Natural killer cell treated with Interleukin-12 subunit alpha and Interleukin-12 subunit beta and Interleukin-15 and Interleukin-18, amount 100 ng/mL, for 72 hours (primary cell): Measurements from ENCODE around the gene COPS9. TPM values are rescaled to one million over a fixed set of nuclear protein-coding genes. Genes with fewer than 3 reads are reported as not detected.

Source experiments
- ATAC-seq, 2 donors: fragments of 150-1000 bp; cut with Tn5 transposase in 1 of 2; sonication (Bioruptor Pico), chemical (Tn5 transposase) in 1 of 2; 2 replicates each; pipeline ENCODE4 v1.10.0; 2021
- DNase-seq: peaks from one replicate; pipeline ENCODE4 v3.0.0; 2022; ENCODE audit warnings: low spot score
- H3K27ac Mint-ChIP-seq, 2 donors: 1 replicate in 1 of 2; 2 replicates in 1 of 2; pipeline ENCODE4 v1.8.0; 2022; ENCODE audit warnings: mixed read lengths in 2 of 2, mild to moderate bottlenecking in 1 of 2, moderate library complexity in 1 of 2
- H3K27me3 Mint-ChIP-seq, 2 donors: 1 replicate in 1 of 2; 2 replicates in 1 of 2; pipeline ENCODE4 v1.8.0; 2022; ENCODE audit warnings: mixed read lengths in 2 of 2
- H3K36me3 Mint-ChIP-seq: one replicate; pipeline ENCODE4 v1.8.0; 2022; ENCODE audit warnings: mixed read lengths
- H3K4me1 Mint-ChIP-seq, 2 donors: 1 replicate in 1 of 2; 2 replicates in 1 of 2; pipeline ENCODE4 v1.8.0; 2022; ENCODE audit warnings: low read depth in 2 of 2, mixed read lengths in 2 of 2, mild to moderate bottlenecking in 1 of 2
- H3K4me3 Mint-ChIP-seq: one replicate; pipeline ENCODE4 v1.8.0; 2022; ENCODE audit warnings: mixed read lengths
- H3K9me3 Mint-ChIP-seq: 2 replicates; pipeline ENCODE4 v1.8.0; 2022; ENCODE audit warnings: mixed read lengths
- total RNA-seq, 2 donors: library from RNA; stranded (reverse); gene quantifications; one replicate each; pipeline ENCODE4 v1.2.3, GENCODE V29; 2022

COPS9 gene
- total RNA-seq, 2 donors from 2014 or later = 117 to 131 TPM

- H3K27me3 Mint-ChIP-seq = peaks cover 0 to 4% of the 10 kb centered on the region in 2 donors
- DNase-seq (no peak), ATAC-seq (no peak)
- H3K4me1 Mint-ChIP-seq = peaks cover 15 to 20% of the 10 kb centered on the region in 2 donors
- peaks cover 6% of the 10 kb centered on the region for H3K36me3 Mint-ChIP-seq
- H3K4me3 Mint-ChIP-seq = no peak overlapping the region
- H3K27ac Mint-ChIP-seq = no peak overlapping the region
- H3K9me3 Mint-ChIP-seq = no peaks in the 10 kb centered on the region
Measured at GRCh38 chr2:240139666-240140393, 3.7 kb upstream of the COPS9 start.

DNA sequence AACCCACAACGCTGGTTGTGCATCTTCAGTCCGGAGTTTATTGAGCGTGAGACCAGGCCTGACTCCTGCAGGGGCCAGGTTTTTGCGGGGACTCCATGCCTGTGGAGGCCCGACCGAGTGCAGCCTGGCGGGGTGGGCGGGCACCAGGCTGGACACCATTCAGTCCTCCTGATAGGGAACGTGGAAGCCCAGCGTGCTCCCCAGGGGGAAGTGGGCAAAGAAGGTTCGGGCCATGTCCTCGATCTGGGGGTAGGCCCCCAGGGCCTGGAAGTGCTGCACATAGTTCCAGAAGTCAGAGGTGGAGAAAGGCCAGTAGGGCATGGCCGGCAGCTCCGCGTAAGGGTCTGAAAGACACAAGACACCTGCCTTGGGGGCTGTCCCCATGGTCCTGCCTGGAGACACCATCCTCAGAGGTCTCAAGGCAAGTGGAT, 2.9 kb upstream of the COPS9 start:
- Mint-ChIP-seq H3K4me3 (no peak overlapping the region), H3K27me3 (peaks cover 0 to 4% of the 10 kb centered on the region in 2 donors), H3K4me1 (peaks cover 23 to 28% of the 10 kb centered on the region in 2 donors), H3K27ac (no peak overlapping the region), H3K36me3 (peaks cover 6% of the 10 kb centered on the region), H3K9me3 (no peaks in the 10 kb centered on the region)
- DNase-seq (no peak), ATAC-seq (no peak)

- peaks cover 23 to 29% of the 10 kb centered on the region in 2 donors for H3K4me1 Mint-ChIP-seq
- DNase-seq = no peak
- peaks cover 0 to 4% of the 10 kb centered on the region in 2 donors for H3K27me3 Mint-ChIP-seq
- no peak overlapping the region for H3K4me3 Mint-ChIP-seq
- H3K36me3 Mint-ChIP-seq = peaks cover 6% of the 10 kb centered on the region
- ATAC-seq = no peak
- H3K27ac Mint-ChIP-seq = no peak overlapping the region
- no peaks in the 10 kb centered on the region for H3K9me3 Mint-ChIP-seq
Measured at GRCh38 chr2:240138254-240138984, 2.3 kb upstream of the COPS9 start.

GRCh38 chr2:240137596-240138253, 1.6 kb upstream of the COPS9 start:
- peak overlapping the region; percentile 99 for H3K4me3 Mint-ChIP-seq
- no peaks in the 10 kb centered on the region for H3K9me3 Mint-ChIP-seq
- DNase-seq = no peak
- peak overlapping the region in 1 of 2 donors; percentile 87 for H3K27ac Mint-ChIP-seq
- H3K4me1 Mint-ChIP-seq = peaks cover 23 to 29% of the 10 kb centered on the region in 2 donors
- H3K36me3 Mint-ChIP-seq = peaks cover 6% of the 10 kb centered on the region
- H3K27me3 Mint-ChIP-seq = peaks cover 0 to 4% of the 10 kb centered on the region in 2 donors
- ATAC-seq = no peak

DNA sequence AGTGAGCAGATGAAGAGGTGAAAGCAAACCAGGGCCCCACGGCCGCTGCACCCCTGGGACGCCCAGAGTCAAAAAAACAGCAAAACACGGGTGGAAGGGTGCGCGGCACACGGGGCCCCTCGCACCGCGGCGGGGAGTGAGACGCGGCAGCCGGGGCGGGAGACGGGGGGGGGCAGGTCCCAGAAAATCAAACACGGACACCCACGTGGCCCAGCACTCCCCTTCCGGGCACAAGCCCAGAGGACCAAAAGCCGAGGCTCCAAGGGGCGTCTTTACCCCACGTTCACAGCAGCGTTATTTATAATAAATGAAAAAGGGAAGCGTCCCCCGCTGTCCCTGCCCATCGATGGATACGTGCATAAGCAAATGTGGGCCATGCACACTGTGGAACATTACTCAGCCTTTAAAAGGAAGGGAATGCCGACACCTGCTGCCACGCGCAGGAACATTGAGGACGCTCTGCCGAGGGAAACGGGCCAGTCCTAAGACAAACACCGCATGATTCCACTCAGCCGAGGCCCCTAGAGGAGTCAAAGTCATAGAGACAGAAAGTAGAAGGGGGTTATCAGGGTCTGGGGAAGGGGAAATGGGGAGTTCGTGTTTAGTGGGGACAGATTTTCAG, 677 bp upstream of the COPS9 start:
- peaks cover 0 to 4% of the 10 kb centered on the region in 2 donors for H3K27me3 Mint-ChIP-seq
- H3K9me3 Mint-ChIP-seq = no peaks in the 10 kb centered on the region
- peaks cover 23 to 32% of the 10 kb centered on the region in 2 donors for H3K4me1 Mint-ChIP-seq
- H3K4me3 Mint-ChIP-seq = peak overlapping the region; percentile 99
- H3K27ac Mint-ChIP-seq = peak overlapping the region; percentile 84 to 87
- ATAC-seq = peak; percentile 22 to 29
- DNase-seq = no peak
- H3K36me3 Mint-ChIP-seq = peaks cover 6% of the 10 kb centered on the region

- Mint-ChIP-seq H3K4me3 (peak overlapping the region; percentile 99), H3K36me3 (peaks cover 12% of the 10 kb centered on the region), H3K27me3 (peaks cover 0 to 4% of the 10 kb centered on the region in 2 donors), H3K4me1 (peaks cover 23 to 32% of the 10 kb centered on the region in 2 donors), H3K9me3 (no peaks in the 10 kb centered on the region), H3K27ac (peak overlapping the region; percentile 84 to 87)
- DNase-seq (no peak), ATAC-seq (peak; percentile 35 to 41)
Measured at GRCh38 chr2:240135706-240136012, 446 bp downstream of the COPS9 start.

GRCh38 chr2:240134956-240135520, 1.1 kb downstream of the COPS9 start:
- Mint-ChIP-seq H3K4me3 (peak overlapping the region; percentile 99), H3K27me3 (peaks cover 0 to 4% of the 10 kb centered on the region in 2 donors), H3K4me1 (peaks cover 23 to 32% of the 10 kb centered on the region in 2 donors), H3K27ac (peak overlapping the region; percentile 84 to 87), H3K36me3 (peaks cover 13% of the 10 kb centered on the region), H3K9me3 (no peaks in the 10 kb centered on the region)
- ATAC-seq (no peak), DNase-seq (no peak)

GRCh38 chr2:240134466-240134865, 1.6 kb downstream of the COPS9 start:
- Mint-ChIP-seq H3K36me3 (peaks cover 13% of the 10 kb centered on the region), H3K4me1 (peaks cover 23 to 32% of the 10 kb centered on the region in 2 donors), H3K27me3 (peaks cover 0 to 4% of the 10 kb centered on the region in 2 donors), H3K4me3 (peak overlapping the region; percentile 99), H3K9me3 (no peaks in the 10 kb centered on the region), H3K27ac (peak overlapping the region; percentile 84 to 87)
- no peak for DNase-seq
- no peak for ATAC-seq

GRCh38 chr2:240133401-240133800, 2.7 kb downstream of the COPS9 start:
- Mint-ChIP-seq H3K36me3 (peaks cover 13% of the 10 kb centered on the region), H3K27me3 (peaks cover 0 to 4% of the 10 kb centered on the region in 2 donors), H3K27ac (no peak overlapping the region), H3K4me1 (peaks cover 23 to 32% of the 10 kb centered on the region in 2 donors), H3K4me3 (peak overlapping the region; percentile 43), H3K9me3 (no peaks in the 10 kb centered on the region)
- DNase-seq (no peak), ATAC-seq (no peak)

- DNase-seq (no peak), ATAC-seq (no peak)
- Mint-ChIP-seq H3K36me3 (peaks cover 13% of the 10 kb centered on the region), H3K9me3 (no peaks in the 10 kb centered on the region), H3K4me1 (peaks cover 23 to 32% of the 10 kb centered on the region in 2 donors), H3K27me3 (peaks cover 0 to 4% of the 10 kb centered on the region in 2 donors), H3K4me3 (no peak overlapping the region), H3K27ac (no peak overlapping the region)
Measured at GRCh38 chr2:240132651-240132980, 3.5 kb downstream of the COPS9 start.

GRCh38 chr2:240131941-240132650, 4.0 kb downstream of the COPS9 start:
- Mint-ChIP-seq H3K9me3 (no peaks in the 10 kb centered on the region), H3K27ac (no peak overlapping the region), H3K27me3 (peaks cover 0 to 2% of the 10 kb centered on the region in 2 donors), H3K4me3 (no peak overlapping the region), H3K4me1 (peaks cover 19 to 29% of the 10 kb centered on the region in 2 donors), H3K36me3 (peaks cover 13% of the 10 kb centered on the region)
- ATAC-seq (no peak), DNase-seq (no peak)

- no peak overlapping the region for H3K27ac Mint-ChIP-seq
- H3K36me3 Mint-ChIP-seq = peaks cover 19% of the 10 kb centered on the region
- H3K4me3 Mint-ChIP-seq = no peak overlapping the region
- H3K4me1 Mint-ChIP-seq = peaks cover 16 to 24% of the 10 kb centered on the region in 2 donors
- H3K9me3 Mint-ChIP-seq = no peaks in the 10 kb centered on the region
- ATAC-seq (no peak), DNase-seq (no peak)
- H3K27me3 Mint-ChIP-seq = no peaks in the 10 kb centered on the region
Measured at GRCh38 chr2:240131296-240131695, 4.8 kb downstream of the COPS9 start.
